Heart right ventricle (tissue), 16 donors: ENCODE data around the gene SETBP1. TPM values are rescaled to one million over a fixed set of nuclear protein-coding genes. Genes with fewer than 3 reads are reported as not detected.

ENCODE experiments used
- ATAC-seq, 8 donors: fragments of 200-7000 bp; cut with Tn5 transposase; one replicate each; pipeline ENCODE4 v1.9.1; 2020; ENCODE audit warnings: mild to moderate bottlenecking in 8 of 8, moderate library complexity in 8 of 8, moderate number of reproducible peaks in 1 of 8
- DNase-seq, 2 donors: peaks; one replicate each; pipeline ENCODE4 v3.0.0-alpha.2; 2020
- H3K27ac ChIP-seq, 10 donors: fragments of 200-600 bp; sonication (generic) in 2 of 10; one replicate each; pipeline versions ENCODE4 v1.5.0 to v1.8.0; 2020 to 2022; ENCODE audit warnings: mild to moderate bottlenecking in 3 of 10
- H3K27me3 ChIP-seq, 7 donors: fragments of 200-600 bp; one replicate each; pipeline ENCODE4 v1.8.0; 2021 to 2022; ENCODE audit warnings: mild to moderate bottlenecking in 2 of 7
- H3K36me3 ChIP-seq, 9 donors: fragments of 200-600 bp; sonication (generic) in 1 of 9; one replicate each; pipeline versions ENCODE4 v1.5.0 to v1.8.0; 2020 to 2022; ENCODE audit warnings: mild to moderate bottlenecking in 2 of 9
- H3K4me1 ChIP-seq, 9 donors: fragments of 200-600 bp; sonication (generic) in 1 of 9; one replicate each; pipeline versions ENCODE4 v1.5.0 to v1.8.0; 2020 to 2022; ENCODE audit warnings: mild to moderate bottlenecking in 4 of 9
- H3K4me3 ChIP-seq, 10 donors: fragments of 200-600 bp; sonication (generic) in 2 of 10; one replicate each; pipeline versions ENCODE4 v1.5.0 to v1.8.0; 2020 to 2022; ENCODE audit warnings: mild to moderate bottlenecking in 7 of 10, moderate library complexity in 2 of 10
- H3K9me3 ChIP-seq, 11 donors: fragments of 200-600 bp in 10 of 11; sonication (generic) in 2 of 11; one replicate each; pipeline versions ENCODE4 v1.5.0 to v1.8.0; 2013 to 2022; ENCODE audit warnings: mild to moderate bottlenecking in 2 of 11, control low read depth in 1 of 11, moderate library complexity in 1 of 11
- WGBS, 2 donors: extraction: QIAGEN DNeasy Blood & Tissue Kit; methylation state at CpG; one replicate each; pipeline ENCODE4 v1.1.7; 2013; ENCODE audit warnings: inconsistent platforms in 1 of 2; 5-methylcytosine and 5-hydroxymethylcytosine counted together
- intact Hi-C, 10 donors: fragments of 100-400 bp; cut with DNase I; formaldehyde crosslinking; loops; one replicate each; pipeline versions ENCODE4 v1.11.1 to v1.14.2; 2022
- polyA plus RNA-seq, 2 donors: library from polyadenylated mRNA; stranded (reverse); fragments of 200-250 nt; gene quantifications; one replicate each; pipeline ENCODE4 v1.2.3, GENCODE V29; 2013
- total RNA-seq, 10 donors: library from RNA; stranded (reverse); fragmentation: NEBNext Ultra II Directional in 3 of 10; extraction: Animal tissue kit (Norgen Biotek cat#: 25700) in 3 of 10; gene quantifications; one replicate each; pipeline versions ENCODE4 v1.2.1 to v1.2.4, GENCODE V29; 2021 to 2023
- TF ChIP-seq, protein P1 (sequence below), 9 donors: fragments of 200-600 bp; sonication (generic) in 2 of 9; IDR thresholded peaks; one replicate each; pipeline versions ENCODE4 v1.5.0 to v1.8.0; 2021 to 2022; ENCODE audit warnings: antibody characterized with exemption in 9 of 9, mild to moderate bottlenecking in 5 of 9, moderate library complexity in 1 of 9
- donor health status: Arrhythmogenic right ventricular cardiomyopathy.
- donor health status: ischemic (EF 13 %, LVEDD 7.1; RV severe dilation, severe dysfunction).
- donor health status: healthy with polysubstance abuse.
- donor health status: DM: no; HTN: yes; CAD: no.
- donor health status: DM: no; HTN: no; CAD: no.
- donor health status: ischemic (EF 25% LVEDD 6.9; RV normal size, moderate dysfunction).
- donor health status: ischemic (EF 25% LVEDD 5.7; RV mildly dilated, moderate dysfunction).
- donor health status: healthy.
- donor health status: DM: yes; HTN: yes; CAD: no.
- donor health status: Ischemic cardiomyopathy.
- donor health status: ischemic (EF 35%, LVEDD 5.7; RV mildly dilated, moderate dysfunction).
- donor health status: nonischemic (EF 11% LVEDD 7.7; RV severe dilation, severe dysfunction).
- donor health status: DM: yes; HTN: yes; CAD: no.
- donor health status: PGD.
- donor health status: ischemic (EF 29% LVEDD 5.4; RV normal size, mild dysfunction).
- donor health status: nonischemic (EF 23%, LVEDD 6.1; RV moderate dilation, normal function).

Gene SETBP1
- total and polyA plus RNA-seq, 12 donors, result 0.71 to 12.2 (median 6.1) TPM

DNA sequence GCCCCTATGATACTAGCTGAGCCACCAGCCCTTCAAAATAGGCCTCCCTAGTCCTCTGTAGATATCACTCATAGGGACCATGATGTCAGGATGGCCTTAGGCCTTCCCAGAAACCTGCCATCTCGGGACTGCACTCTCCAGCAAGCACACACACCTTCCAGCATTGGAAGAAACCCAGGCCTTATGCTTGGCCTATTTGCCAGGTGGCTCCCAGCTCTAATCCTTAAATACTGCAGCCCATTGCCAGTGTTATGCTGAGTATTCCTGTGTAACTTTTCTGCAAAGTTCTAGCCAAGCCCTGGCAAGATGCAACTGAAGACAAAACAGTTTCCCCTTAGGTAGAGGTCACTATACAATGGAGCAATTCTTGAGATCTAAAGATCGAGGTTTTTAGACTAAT, 316.5 kb downstream of the SETBP1 start:
- TF ChIP-seq, protein P1, sequence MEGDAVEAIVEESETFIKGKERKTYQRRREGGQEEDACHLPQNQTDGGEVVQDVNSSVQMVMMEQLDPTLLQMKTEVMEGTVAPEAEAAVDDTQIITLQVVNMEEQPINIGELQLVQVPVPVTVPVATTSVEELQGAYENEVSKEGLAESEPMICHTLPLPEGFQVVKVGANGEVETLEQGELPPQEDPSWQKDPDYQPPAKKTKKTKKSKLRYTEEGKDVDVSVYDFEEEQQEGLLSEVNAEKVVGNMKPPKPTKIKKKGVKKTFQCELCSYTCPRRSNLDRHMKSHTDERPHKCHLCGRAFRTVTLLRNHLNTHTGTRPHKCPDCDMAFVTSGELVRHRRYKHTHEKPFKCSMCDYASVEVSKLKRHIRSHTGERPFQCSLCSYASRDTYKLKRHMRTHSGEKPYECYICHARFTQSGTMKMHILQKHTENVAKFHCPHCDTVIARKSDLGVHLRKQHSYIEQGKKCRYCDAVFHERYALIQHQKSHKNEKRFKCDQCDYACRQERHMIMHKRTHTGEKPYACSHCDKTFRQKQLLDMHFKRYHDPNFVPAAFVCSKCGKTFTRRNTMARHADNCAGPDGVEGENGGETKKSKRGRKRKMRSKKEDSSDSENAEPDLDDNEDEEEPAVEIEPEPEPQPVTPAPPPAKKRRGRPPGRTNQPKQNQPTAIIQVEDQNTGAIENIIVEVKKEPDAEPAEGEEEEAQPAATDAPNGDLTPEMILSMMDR (IDR thresholded peaks at IDR 0.05), result no peak
- ATAC-seq (no peak), DNase-seq (no peak)
- intact Hi-C loops, result loop anchor here in 1 of 10 donors (10.0 kb wide), 1 partner anchor 48 kb away; no protein-coding TSS in a partner anchor
- peaks cover 0 to 7% (median 0%) of the 10 kb centered on the region in 11 donors for H3K9me3 ChIP-seq
- no peaks in the 10 kb centered on the region for H3K36me3 ChIP-seq
- 86 to 95% methylated on average over 2 of the region's 2 CpGs for WGBS, 2 donors
- H3K4me3 ChIP-seq, result no peak overlapping the region
- no peaks in the 10 kb centered on the region for H3K4me1 ChIP-seq
- no peak overlapping the region for H3K27ac ChIP-seq
- no peaks in the 10 kb centered on the region for H3K27me3 ChIP-seq

DNA sequence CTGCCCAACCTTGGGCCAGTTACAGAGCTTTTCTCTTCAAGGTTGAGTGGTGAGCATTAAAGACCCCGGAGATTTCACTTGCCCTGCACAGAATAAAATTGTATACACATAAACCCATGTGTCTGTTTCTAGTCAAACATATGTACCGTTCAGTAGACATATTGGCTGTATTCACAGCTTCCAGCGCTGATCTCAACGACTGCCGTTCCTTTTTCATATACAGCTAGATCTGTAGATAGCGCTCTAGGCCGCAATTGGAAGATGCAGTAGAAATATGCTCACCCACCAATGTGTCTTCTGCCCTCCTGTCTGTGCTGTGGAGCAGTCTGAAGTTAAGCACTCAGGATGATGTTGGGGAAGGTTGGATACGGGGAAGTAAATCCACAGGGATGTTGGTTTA, 317.7 kb downstream of the SETBP1 start:
- Histone ChIP-seq H3K36me3 (no peaks in the 10 kb centered on the region), H3K9me3 (peaks cover 0 to 7% (median 0%) of the 10 kb centered on the region in 11 donors), H3K4me1 (no peaks in the 10 kb centered on the region), H3K27ac (no peak overlapping the region), H3K27me3 (no peaks in the 10 kb centered on the region), H3K4me3 (no peak overlapping the region)
- ATAC-seq (no peak), DNase-seq (no peak)
- intact Hi-C loops, result loop anchor here in 1 of 10 donors (10.0 kb wide), 1 partner anchor 46 kb away; no protein-coding TSS in a partner anchor
- 97% methylated on average over 8 of the region's 8 CpGs for WGBS, 2 donors
- TF ChIP-seq, protein P1 (IDR thresholded peaks at IDR 0.05), result no peak

DNA sequence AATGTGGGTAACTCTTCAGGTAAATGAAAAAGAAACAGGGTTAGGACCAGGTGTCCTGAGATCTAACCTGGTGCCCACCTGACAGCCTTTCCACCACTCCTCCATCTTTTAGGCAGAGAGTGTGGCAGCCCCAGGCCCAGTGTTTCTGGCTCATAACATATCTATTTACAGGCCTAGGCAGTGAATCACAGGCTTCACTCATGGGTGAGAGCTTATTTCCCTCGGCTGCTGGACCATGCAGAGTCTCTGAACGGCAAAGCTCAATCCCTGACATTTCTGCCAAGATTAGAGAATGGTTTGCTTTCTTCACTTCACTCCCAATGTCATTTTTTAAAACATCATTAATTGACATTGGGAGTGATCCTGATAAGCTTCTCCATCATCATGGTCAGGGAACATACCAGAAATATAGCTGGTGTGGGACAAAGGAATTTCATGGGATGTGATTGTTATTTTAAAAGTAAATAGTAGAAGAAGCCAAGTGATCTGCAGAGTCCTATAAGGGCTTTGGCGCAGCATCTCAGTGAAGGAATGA, 323.9 kb downstream of the SETBP1 start:
- ATAC-seq (no peak), DNase-seq (no peak)
- intact Hi-C loops, result no loop called here
- Histone ChIP-seq H3K27me3 (no peaks in the 10 kb centered on the region), H3K4me3 (no peak overlapping the region), H3K27ac (no peak overlapping the region), H3K36me3 (no peaks in the 10 kb centered on the region), H3K4me1 (no peaks in the 10 kb centered on the region), H3K9me3 (no peaks in the 10 kb centered on the region)
- WGBS, 2 donors, result 73 to 89% methylated on average over 3 of the region's 3 CpGs
- TF ChIP-seq, protein P1 (IDR thresholded peaks at IDR 0.05), result no peak

DNA sequence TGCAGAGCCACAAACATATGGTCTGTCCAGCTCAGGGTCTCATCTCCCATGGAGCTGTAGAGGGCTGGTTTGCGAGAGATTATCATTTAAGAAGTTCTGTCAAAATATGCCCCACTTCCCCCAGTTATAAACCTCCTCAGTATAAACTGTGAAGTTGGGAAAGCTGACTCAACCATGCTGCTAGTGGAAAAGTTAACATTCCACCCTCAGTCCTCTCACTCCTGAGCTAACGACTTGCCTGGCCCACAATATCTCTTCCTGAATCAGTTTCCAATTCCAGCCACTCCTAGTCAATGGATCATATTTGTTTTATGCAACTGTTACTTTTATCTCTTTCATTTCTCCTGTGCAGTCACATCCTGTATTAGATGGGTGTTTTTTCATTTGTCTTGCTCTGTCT, 326.2 kb downstream of the SETBP1 start:
- DNase-seq (no peak), ATAC-seq (no peak)
- intact Hi-C loops, result no loop called here
- no peaks in the 10 kb centered on the region for H3K27me3 ChIP-seq
- TF ChIP-seq, protein P1 (IDR thresholded peaks at IDR 0.05), result no peak
- 86 to 92% methylated on average over 2 of the region's 2 CpGs for WGBS, 2 donors
- H3K27ac ChIP-seq, result no peak overlapping the region
- H3K4me1 ChIP-seq, result no peaks in the 10 kb centered on the region
- no peaks in the 10 kb centered on the region for H3K9me3 ChIP-seq
- H3K4me3 ChIP-seq, result no peak overlapping the region
- H3K36me3 ChIP-seq, result no peaks in the 10 kb centered on the region
